Stomach (tissue), 9 donors: Measurements from ENCODE around the gene FOXO1. TPM values are rescaled to one million over a fixed set of nuclear protein-coding genes. Genes with fewer than 3 reads are reported as not detected.

ENCODE experiments used
- DNase-seq, 2 donors: peaks; one replicate each; pipeline versions ENCODE4 v3.0.0 to v3.0.0-alpha.2; 2013 to 2019
- H3K27ac ChIP-seq, 5 donors: fragments of 200-600 bp in 4 of 5; sonication (generic) in 4 of 5; one replicate each; pipeline ENCODE4 v1.5.1; 2013 to 2019; ENCODE audit warnings: mild to moderate bottlenecking in 1 of 5, moderate library complexity in 1 of 5
- H3K27me3 ChIP-seq, 3 donors: fragments of 200-600 bp; sonication (generic); one replicate each; pipeline ENCODE4 v1.5.1; 2017 to 2019; ENCODE audit warnings: mixed run types in 1 of 3
- H3K36me3 ChIP-seq, 4 donors: fragments of 200-600 bp; sonication (generic); 1 replicate in 3 of 4; 2 replicates in 1 of 4; pipeline ENCODE4 v1.5.1; 2016 to 2019
- H3K4me1 ChIP-seq, 4 donors: fragments of 200-600 bp; sonication (generic); one replicate each; pipeline ENCODE4 v1.5.1; 2016 to 2019
- H3K4me3 ChIP-seq, 4 donors: fragments of 200-600 bp; sonication (generic) in 3 of 4; one replicate each; pipeline ENCODE4 v1.5.1; 2016 to 2019; ENCODE audit warnings: mild to moderate bottlenecking in 1 of 4
- H3K9me3 ChIP-seq, 4 donors: fragments of 200-600 bp; sonication (generic); one replicate each; pipeline ENCODE4 v1.5.1; 2016 to 2019
- EP300 ChIP-seq: sonication (generic); formaldehyde crosslinking; IDR thresholded peaks from one replicate; pipeline ENCODE4 v1.6.1; 2017; ENCODE audit warnings: antibody characterized with exemption
- POLR2A ChIP-seq, 4 donors: fragments of 450-650 bp; IDR thresholded peaks; one replicate each; pipeline ENCODE4 v1.6.1; 2016; ENCODE audit warnings: antibody characterized with exemption in 4 of 4, control low read depth in 2 of 4, mild to moderate bottlenecking in 1 of 4, moderate library complexity in 1 of 4
- POLR2AphosphoS5 ChIP-seq, 3 donors: sonication (generic); formaldehyde crosslinking; IDR thresholded peaks; one replicate each; pipeline ENCODE4 v1.6.1; 2016; ENCODE audit warnings: antibody characterized with exemption in 3 of 3
- WGBS, 5 donors: extraction: QIAGEN DNeasy Blood & Tissue Kit in 3 of 5; methylation state at CpG; one replicate each; pipeline versions ENCODE4 v1.1.5 to v1.1.7; 2013 to 2018; 5-methylcytosine and 5-hydroxymethylcytosine counted together
- intact Hi-C: fragments of 100-400 bp; cut with DNase I; formaldehyde crosslinking; loops from one replicate; pipeline ENCODE4 v1.15.1; 2023; ENCODE audit warnings: low total_unique reads
- polyA plus RNA-seq, 3 donors: library from polyadenylated mRNA; stranded (reverse); fragments of 200-250 nt; gene quantifications; one replicate each; pipeline ENCODE4 v1.2.3, GENCODE V29; 2013
- total RNA-seq, 5 donors: library from RNA; depleted of rRNA; stranded (reverse); fragments of >200 nt; gene quantifications; one replicate each; pipeline versions ENCODE4 v1.1.0 to v1.2.3, GENCODE V29; 2014 to 2016
- TF ChIP-seq, protein P1 (sequence below), 7 experiments: fragments of 450-650 bp in 4 of 7; fragments of 200-600 bp in 3 of 7; sonication (generic) in 3 of 7; IDR thresholded peaks; one replicate each; pipeline ENCODE4 v1.5.1; 2016 to 2019; ENCODE audit warnings: antibody characterized with exemption in 7 of 7, control low read depth in 2 of 7, mild to moderate bottlenecking in 1 of 7
- donor health status: healthy with polysubstance abuse.
- donor health status: Bipolar disorder and iron deficiency.
- donor health status: healthy.

Gene FOXO1
- total and polyA plus RNA-seq, 8 donors: 4.2 to 43.7 (median 19.6) TPM

DNA sequence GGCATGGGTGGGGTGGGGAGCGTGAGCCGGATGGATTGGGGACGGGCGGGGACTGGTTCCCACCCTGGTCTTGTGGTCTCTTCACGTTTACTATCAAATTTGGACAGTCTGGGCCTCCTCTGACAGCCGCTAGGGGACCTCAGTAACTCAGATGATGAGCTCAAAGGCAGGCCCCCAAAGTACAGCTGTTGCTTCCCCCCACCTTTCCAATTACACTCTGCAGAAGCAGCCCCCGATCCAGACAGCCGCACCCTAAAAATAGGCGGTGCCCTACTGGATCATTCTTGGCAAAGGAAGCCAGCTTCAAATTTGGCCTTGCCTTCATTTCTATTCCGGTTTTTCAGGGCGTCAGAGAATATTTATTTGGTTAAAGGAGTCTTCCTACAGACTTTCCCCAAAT is 1.9 kb upstream of the FOXO1 start:
- Histone ChIP-seq H3K36me3 (no peaks in the 10 kb centered on the region), H3K27me3 (no peaks in the 10 kb centered on the region), H3K4me3 (no peak overlapping the region), H3K27ac (peak overlapping the region in 1 of 5 donors; percentile 99), H3K9me3 (no peaks in the 10 kb centered on the region), H3K4me1 (peaks cover 16 to 32% (median 20%) of the 10 kb centered on the region in 4 donors)
- intact Hi-C loops: no loop called here
- WGBS, 5 donors: 44 to 49% (median 44%) methylated on average over 11 of the region's 11 CpGs
- DNase-seq: peak in 1 of 2 donors; percentile 60
- no peak for TF ChIP-seq POLR2A (IDR thresholded peaks at IDR 0.05)
- TF ChIP-seq, protein P1, sequence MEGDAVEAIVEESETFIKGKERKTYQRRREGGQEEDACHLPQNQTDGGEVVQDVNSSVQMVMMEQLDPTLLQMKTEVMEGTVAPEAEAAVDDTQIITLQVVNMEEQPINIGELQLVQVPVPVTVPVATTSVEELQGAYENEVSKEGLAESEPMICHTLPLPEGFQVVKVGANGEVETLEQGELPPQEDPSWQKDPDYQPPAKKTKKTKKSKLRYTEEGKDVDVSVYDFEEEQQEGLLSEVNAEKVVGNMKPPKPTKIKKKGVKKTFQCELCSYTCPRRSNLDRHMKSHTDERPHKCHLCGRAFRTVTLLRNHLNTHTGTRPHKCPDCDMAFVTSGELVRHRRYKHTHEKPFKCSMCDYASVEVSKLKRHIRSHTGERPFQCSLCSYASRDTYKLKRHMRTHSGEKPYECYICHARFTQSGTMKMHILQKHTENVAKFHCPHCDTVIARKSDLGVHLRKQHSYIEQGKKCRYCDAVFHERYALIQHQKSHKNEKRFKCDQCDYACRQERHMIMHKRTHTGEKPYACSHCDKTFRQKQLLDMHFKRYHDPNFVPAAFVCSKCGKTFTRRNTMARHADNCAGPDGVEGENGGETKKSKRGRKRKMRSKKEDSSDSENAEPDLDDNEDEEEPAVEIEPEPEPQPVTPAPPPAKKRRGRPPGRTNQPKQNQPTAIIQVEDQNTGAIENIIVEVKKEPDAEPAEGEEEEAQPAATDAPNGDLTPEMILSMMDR (IDR thresholded peaks at IDR 0.05): peak in 4 of 7 experiments; percentile 21 to 50 (median 30)

DNA sequence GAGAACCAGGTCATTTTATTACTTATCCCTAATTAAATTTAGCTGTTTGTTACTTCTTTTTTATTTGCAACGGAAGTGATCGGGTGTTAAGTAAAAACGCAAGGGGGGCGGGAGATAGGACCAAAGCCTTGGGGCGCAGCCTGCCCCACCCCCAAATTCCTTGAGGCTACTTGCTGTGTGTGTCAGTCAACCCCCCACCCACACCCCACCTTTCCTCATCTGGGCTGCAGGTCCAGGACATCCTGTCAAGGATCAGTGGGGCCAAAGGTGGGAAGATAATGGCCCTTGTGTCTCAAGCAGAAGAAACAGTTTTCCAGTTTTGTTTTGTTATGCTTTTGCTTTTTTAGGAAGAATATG is 1.2 kb upstream of the FOXO1 start:
- Histone ChIP-seq H3K9me3 (no peaks in the 10 kb centered on the region), H3K4me3 (peak overlapping the region; percentile 76 to 94 (median 91)), H3K27ac (peak overlapping the region; percentile 96 to 100 (median 99)), H3K4me1 (peaks cover 21 to 32% (median 24%) of the 10 kb centered on the region in 4 donors), H3K36me3 (no peaks in the 10 kb centered on the region), H3K27me3 (no peaks in the 10 kb centered on the region)
- WGBS, 5 donors: 13 to 23% (median 20%) methylated on average over 5 of the region's 5 CpGs
- TF ChIP-seq POLR2AphosphoS5 (IDR thresholded peaks at IDR 0.05) (no peak), EP300 (no peak), POLR2A (IDR thresholded peaks at IDR 0.05) (no peak)
- TF ChIP-seq, protein P1 (IDR thresholded peaks at IDR 0.05): no peak
- peak in 1 of 2 donors; percentile 52 for DNase-seq
- intact Hi-C loops: no loop called here

DNA sequence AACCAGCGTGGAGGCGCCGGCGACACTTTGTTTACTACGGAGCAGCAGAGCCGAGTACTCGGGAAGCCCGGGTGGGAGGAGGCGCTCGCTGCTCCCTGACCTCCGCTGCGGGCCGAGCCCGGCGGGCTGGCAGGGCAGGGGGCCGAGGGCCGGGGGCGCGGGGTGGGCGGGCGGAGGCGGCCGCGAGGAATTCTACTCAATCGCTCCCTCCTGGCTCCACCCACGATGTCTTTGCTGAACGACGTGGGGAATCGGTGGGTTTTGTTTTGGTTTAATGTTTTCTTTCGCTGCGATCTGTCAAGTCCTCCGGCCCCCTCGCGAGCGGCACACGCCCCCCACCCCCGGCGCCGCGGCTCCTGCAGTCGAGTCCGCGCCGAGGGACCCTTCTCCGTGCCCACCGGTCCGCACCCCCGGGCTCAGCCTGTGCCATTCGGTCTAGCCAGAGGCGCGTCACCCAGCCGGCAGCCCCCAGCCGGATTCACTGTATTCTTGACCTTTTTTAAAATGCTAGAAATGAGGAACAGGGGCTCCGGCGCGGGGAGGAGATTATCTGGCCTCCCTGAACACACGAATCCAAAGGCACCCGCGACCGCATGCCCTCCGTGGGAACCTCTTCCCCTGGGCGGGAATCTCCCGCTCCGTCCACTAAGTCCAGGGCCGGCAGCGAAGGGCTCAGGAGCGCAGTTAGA is 636 bp upstream of the FOXO1 start:
- H3K4me1 ChIP-seq: peaks cover 21 to 32% (median 29%) of the 10 kb centered on the region in 4 donors
- DNase-seq: peak in 1 of 2 donors; percentile 48
- H3K4me3 ChIP-seq: peak overlapping the region; percentile 76 to 94 (median 91)
- H3K27me3 ChIP-seq: no peaks in the 10 kb centered on the region
- intact Hi-C loops: no loop called here
- H3K36me3 ChIP-seq: no peaks in the 10 kb centered on the region
- WGBS, 5 donors: 1% methylated on average over 28 to 67 of the region's 67 CpGs
- no peaks in the 10 kb centered on the region for H3K9me3 ChIP-seq
- peak overlapping the region; percentile 96 to 100 (median 99) for H3K27ac ChIP-seq
- TF ChIP-seq POLR2A (IDR thresholded peaks at IDR 0.05): no peak
- no peak for TF ChIP-seq EP300
- TF ChIP-seq POLR2AphosphoS5 (IDR thresholded peaks at IDR 0.05): peak in 1 of 3 donors; percentile 34
- TF ChIP-seq, protein P1 (IDR thresholded peaks at IDR 0.05): no peak

DNA sequence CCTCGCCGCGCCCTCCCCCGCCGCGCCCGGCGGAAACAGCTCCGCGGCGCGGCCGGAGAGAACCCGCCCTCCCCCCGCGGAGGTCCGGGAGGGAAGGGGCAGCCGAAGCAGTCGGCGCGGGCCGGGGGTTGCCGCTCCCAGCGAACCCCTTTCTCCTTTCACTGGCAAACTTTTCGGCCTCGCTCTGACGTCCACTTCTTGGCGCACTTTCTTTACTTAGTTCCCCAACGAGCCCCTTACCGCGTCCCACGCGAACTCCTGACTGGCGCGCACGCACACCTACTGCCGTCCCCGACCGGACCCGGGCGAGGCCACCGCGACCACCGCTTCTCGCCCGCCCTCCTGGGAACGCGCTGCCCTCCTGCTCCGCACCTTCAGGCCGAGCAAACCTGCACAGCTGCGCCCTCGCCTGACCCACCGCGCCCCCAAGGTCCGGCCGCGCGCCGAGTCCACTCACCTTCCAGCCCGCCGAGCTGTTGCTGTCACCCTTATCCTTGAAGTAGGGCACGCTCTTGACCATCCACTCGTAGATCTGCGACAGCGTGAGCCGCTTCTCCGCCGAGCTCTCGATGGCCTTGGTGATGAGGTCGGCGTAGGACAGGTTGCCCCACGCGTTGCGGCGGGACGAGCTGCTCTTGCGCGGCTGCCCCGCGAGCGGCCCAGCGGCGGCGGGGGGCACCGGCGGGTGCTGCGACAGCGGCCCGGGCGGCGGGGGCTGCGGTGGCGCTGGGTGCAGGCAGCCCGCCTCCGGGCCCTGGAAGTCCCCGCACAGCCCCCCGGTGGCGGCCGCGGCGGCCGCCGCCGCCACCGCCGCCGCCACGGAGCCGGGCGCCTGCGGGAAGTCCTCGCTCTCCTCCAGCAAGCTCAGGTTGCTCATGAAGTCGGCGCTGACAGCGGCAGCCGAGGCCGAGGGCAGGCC is 1.1 kb downstream of the FOXO1 start:
- peak; percentile 40 to 70 for DNase-seq
- 0 to 1% (median 0%) methylated on average over 63 to 117 of the region's 117 CpGs for WGBS, 5 donors
- TF ChIP-seq, protein P1 (IDR thresholded peaks at IDR 0.05): no peak
- TF ChIP-seq EP300 (no peak), POLR2AphosphoS5 (IDR thresholded peaks at IDR 0.05) (no peak), POLR2A (IDR thresholded peaks at IDR 0.05) (no peak)
- peak overlapping the region; percentile 96 to 100 (median 99) for H3K27ac ChIP-seq
- H3K4me1 ChIP-seq: peaks cover 29 to 48% (median 38%) of the 10 kb centered on the region in 4 donors
- H3K4me3 ChIP-seq: peak overlapping the region; percentile 76 to 94 (median 91)
- no peaks in the 10 kb centered on the region for H3K36me3 ChIP-seq
- H3K9me3 ChIP-seq: no peaks in the 10 kb centered on the region
- H3K27me3 ChIP-seq: no peaks in the 10 kb centered on the region
- intact Hi-C loops: no loop called here
